GM19395 (cell line): ENCODE data around the gene ALAD.
"Not testable (repeated sequence)": the region's sequence is repeated elsewhere in the genome, so short reads cannot be mapped to it uniquely, and the experiment has no call there.

ENCODE experiments used
- ATAC-seq: cut with Tn5 transposase; IDR thresholded peaks from one replicate; pipeline ENCODE4 v1.9.1; 2021; ENCODE audit warnings: mild to moderate bottlenecking, moderate library complexity; ENCODE audit not compliant: unreplicated experiment

Gene ALAD

DNA sequence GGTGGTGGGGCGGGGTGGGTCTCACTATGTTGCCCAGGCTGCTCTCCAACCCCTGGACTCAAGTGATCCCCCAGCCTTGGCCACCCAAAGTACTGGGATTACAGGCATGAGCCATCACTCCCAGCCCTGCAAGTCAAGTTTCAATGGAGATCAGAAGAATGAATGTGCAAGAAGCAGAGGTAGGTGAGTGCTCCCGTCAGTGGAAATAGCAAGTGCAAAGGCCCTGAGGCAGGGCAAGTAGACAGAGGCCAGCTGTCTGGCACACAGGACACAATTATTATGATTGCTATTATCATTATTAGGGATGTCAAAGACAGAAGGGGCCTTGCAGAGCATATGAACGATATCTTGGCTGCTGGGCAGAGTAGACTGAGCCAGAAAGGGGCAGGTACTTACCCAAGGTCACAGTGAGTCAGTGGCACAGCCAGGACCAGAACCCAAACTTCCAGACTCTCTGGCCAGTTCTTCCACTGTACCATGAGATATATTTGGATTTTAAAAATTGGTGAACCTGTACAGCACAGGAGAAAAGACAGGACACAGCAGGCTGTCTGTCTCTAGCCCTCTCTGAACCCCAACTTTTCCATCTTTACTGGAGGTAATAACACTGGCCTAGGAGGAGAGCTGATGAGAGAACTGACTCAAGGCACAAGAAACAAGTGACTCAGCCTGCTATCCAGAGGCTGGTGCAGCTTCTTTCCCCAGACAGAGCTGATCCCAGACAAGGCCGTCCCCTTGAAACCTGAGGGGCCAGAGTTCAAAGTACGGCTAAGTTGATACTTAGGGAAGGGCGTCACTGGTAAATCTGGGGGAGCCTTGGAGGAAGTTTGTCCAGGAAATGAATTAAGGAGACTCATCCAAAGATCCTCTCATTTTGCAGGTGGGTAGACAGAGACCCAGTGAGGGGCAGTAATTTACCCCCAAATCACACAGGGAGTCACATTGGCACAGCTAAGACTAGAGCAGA lies 25.7 kb downstream of the ALAD start:
- no peak for ATAC-seq

DNA sequence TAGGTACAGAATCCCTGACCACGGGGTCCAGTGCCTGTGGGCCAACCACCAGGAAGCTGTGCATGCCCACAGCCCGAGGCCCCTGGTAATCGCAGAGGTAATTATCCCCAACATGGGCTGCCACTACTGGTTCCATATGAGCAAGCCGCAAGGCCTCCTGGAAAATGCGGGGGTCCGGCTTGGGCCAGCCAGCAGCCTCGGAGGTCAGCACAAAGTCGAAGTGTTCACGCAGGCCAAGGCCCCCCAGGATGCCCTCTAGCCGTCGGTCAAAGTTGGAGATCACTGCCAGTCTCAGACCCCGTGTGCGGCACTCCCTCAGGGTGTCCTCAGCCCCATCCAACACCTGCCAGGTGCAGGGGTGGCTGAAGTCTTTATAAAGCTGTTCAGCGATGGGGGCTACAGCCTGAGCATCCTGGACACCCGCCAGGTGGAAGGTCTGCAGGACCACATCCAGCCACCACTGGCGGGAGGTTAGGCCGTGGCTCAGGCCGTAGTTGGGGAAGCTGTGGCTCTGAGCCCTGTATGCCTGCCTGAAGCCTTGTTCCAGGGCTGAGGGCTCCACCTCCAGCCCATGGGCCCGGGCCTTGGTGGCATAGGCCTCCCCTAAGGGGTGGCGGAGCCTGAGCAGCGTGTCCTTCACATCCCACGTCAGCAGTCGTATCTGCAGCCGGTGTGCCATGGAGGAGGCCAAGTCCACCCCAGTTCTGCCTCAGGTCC lies 27.2 kb downstream of the ALAD start:
- ATAC-seq = no peak

DNA sequence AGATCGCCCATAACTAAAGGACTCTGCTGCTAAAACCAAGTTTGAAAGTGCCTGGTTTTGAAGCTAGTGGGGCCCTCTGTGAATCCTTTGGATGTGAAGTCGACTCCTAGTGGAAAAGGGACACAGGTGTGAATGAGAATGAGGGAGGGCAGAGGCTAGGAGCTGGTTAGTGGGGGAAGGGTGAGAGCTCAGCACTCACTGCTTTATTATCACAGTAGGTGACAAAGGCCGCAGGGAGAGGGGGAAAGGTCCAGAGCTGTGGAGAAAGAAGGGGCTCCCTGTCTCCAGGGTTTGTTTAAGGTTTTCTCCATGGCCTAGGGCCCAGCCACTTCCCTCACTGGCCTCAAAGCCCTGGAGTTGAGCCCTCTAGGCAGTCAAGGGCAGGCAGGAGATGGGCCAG lies 27.8 kb downstream of the ALAD start:
- no peak for ATAC-seq

DNA sequence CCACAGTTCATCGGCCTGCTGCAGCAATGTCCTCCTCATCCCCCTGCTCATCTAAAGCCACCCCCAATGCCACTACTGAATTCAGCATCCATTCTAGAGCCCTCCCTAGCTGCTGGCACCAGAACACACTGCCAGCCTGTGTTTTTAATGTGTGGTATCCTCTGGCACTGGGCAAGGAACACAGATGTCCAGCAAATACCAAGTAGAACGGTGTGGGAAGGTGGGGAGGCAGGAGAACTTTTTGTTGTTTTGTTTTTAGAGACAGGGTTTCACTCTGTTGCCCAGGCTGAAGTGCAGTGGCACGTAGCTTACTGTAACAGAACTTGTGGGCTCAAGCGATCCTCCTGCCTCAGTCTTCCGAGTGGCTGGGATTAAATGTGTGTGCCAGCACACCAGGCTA lies 29.0 kb downstream of the ALAD start:
- ATAC-seq = no peak

DNA sequence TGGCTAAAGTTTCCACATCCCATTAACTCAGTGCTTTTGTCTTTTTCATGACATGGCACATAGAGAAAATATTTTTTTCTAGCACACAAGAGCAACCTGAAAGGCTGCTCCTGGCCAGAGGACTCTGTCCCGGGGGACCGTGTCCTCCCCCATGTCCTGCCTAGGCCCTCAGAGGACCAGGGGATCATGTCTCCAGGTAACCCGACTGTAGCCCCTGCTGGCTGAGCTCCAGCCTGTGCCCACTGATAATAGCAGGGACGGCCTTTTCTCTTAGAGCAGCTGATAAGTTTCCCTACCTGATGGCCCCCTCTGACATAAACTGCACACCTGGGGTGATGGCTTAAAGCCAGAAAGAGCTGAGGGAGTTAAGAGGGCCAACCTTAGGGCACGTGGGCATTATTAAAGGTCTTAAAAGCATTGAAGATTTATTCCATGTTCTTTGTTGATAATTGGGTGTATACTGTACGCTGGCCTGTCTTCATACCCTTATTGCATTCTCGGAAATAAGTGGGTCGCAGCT lies 30.2 kb downstream of the ALAD start:
- ATAC-seq = no peak

DNA sequence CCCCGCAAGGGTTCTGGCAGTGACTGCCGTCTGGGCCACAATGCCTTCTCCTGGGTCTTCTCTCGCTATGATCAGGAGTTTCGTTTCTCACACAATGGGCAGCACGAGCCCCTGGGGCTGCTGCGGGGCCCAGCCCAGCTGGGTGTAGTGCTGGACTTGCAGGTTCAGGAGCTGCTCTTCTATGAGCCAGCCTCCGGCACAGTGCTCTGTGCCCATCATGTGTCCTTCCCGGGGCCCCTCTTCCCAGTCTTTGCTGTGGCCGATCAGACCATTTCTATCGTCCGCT lies 31.3 kb downstream of the ALAD start:
- ATAC-seq = no peak

DNA sequence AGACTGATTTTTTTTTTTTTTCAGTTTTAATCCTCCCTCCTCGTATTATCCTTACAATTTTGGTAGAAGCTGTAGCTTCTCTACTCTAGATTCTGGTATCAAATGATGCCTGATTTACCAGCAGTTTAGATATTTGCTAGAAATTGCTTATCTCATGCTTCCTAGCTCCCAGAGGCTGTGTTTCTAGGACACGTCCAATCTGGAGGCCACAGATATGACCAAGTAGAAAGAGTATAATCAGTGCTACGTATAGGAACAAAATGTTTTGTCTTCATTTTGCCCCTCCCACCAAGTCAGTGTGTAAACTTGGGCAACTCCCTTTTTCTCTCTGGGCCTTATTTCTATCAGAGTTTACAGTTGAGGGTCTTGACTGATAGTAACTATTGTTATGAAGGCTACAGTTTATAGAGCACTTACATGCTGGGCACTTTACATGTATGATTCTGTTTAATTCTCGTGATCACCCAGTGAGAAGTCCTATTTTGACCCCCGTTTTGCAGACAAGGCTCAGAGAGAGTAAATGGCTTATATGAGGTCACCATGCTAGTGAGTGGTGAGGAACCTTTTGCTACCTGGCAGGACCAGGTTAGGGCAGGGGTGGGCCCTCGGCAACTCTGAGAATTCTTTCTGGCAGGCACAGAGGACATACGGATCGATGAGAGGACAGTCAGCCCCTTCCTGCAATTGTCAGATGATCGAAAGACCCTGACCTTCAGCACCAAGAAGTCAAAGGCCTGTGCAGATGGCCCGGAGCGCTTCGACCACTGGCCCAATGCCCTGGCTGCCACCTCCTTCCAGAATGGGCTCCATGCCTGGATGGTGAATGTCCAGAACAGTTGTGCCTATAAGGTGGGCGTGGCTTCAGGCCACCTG lies 31.9 kb downstream of the ALAD start:
- no peak for ATAC-seq

DNA sequence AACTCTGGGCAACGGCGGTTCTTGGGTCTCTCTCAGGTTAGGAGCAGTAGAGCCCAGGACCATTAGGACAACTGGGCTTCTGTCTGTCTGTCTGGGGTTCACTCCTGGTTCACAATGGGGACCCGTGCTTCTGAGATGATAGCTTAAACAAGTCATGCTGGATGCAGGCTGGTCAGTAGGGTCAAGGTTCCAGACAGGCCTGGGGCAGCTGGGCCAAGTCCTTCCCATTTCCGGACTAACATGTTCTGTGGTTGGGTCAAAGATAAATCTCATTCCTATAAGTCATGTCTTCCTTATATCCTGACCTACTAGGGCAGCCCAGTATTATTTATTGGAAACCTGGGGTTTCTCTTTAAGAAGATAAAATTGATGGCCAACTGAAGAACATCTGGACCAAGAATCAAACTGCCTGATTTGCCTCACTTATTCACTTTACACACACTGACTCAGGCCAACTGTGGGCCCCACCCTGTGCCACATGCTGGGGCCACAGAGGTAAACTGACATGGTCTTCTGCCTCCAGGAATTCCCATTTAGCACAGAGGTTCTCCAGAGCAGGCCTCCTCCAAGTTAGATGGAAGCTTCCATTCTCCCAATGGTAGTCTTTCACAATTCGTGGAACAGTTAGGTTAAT lies 32.6 kb downstream of the ALAD start:
- ATAC-seq = no peak

DNA sequence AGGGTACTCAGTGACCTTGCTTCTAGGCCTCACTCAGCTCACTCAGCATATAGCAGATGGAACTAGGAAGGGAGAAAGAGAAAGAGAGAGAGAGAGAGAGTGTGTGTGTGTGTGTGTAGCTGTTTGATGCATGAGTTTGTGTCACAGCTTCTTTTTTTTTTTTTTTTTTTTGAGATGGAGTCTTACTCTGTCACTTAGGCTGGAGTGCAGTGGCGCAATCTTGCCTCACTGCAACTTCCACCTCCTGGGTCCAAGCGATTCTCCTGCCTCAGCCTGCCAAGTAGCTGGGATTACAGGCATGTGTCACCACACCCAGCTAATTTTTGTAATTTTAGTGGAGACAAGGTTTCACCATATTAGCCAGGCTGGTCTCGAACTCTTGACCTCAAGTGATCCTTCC lies 35.4 kb downstream of the ALAD start:
- ATAC-seq = not testable (repeated sequence)

DNA sequence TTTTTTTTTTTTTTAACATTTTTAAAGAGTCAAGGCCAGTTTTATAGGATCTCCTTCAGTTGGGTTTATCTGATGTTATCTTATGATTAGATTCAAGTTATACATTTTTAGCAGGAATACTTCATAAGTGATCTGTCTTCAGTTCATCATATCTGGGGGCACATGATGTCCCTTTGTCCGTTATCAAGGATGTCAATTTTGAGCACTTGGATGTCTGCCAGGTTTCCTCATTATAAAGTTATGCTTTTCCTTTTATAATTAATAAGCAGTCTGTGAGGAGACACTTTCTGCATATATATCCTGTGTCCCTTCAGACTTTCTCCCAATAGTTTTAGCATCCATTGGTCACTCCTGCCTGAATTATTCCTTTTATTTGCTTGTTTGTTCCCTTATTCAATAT lies 36.1 kb downstream of the ALAD start:
- no peak for ATAC-seq

DNA sequence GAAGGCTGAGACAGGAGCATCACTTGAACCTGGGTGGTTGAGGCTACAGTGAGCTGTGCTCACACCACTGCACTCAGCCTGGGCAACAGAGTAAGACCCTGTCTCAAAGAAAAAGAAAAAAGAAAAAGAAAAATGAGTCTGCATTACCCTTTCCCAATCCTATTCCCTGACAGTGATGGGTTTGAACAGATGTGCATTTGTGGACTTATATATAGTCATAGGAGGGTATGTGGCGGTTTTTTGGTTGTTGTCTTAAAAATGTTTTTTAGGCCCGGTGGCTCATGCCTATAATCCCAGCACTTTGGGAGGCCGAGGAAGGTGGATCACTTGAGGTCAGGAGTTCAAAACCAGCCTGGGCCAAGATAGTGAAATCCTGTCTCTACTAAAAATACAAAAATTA lies 37.7 kb downstream of the ALAD start:
- no peak for ATAC-seq

DNA sequence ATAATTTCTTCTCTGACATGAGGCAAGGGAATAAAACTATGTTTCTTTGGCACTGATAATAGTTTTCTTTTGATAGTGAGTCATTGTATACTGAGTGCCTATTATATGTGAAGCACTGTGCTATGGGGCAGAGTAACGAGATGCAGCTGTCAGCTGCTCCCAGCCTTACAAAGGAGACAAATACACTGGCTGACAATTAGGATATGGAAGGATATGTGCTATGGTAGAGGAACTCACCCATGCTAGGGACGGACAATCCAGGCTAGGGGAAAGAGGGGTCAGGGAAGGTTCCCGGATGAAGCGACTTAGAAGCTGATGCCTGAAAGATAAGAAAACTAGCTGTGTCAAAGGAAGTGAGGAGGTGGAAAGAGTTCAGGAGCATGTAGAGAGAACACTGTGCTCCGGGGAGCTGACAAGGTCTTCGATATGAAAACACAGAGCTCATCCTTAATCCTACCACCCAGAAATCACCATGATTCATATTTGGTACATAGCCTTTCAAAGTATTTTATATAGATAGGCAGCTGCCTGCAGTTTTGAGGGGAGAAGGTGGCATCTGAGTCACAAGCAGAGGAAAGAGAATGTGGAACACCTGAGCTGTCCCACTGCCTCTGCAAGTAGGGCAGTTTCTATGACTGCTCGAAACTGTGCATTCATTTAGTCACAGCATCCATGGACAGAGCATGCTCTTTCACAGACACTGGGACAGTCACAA lies 39.6 kb downstream of the ALAD start:
- ATAC-seq = no peak

DNA sequence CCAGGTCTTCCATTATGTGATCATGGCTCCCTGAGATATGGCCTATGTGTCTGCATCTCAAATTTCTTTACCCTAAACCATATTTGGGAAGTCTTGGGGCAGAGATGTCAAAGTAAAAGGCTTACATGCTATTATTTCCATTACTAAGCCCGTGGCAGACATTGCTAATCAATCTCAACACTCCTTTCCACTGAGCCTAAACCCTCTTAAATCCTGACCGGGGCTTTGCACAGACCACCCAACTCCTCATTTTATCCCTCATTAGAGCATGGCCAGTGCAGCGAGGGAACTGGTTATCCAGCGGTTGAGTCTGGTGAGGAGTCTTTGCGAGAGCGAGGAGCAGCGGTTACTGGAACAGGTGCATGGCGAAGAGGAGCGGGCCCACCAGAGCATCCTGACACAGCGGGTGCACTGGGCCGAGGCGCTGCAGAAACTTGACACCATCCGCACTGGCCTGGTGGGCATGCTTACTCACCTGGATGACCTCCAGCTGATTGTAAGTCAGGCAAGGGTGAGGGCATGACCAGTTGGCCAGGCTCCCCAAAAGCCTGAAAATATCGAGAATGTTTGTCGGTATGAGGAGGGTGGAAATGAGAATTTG lies 40.7 kb downstream of the ALAD start:
- no peak for ATAC-seq

DNA sequence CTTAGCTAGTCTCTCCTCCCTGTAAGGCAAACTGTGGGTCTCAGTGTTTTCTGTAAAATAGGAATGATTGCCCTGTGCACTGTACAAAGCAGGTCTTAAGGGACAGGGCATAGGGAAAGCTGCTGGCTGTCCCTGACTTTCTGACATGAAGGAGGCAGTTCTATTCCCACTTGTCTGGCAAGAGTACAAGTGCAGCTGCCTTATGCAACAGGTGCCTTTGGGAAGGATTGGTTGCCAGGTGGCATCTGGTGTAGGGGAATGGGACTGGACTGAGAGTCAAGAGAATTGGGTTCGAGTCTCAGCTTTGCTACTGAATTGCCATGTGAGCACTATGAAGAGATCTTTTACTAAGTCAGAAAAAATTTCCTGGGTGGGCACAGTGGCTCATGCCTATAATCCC lies 41.7 kb downstream of the ALAD start:
- no peak for ATAC-seq

DNA sequence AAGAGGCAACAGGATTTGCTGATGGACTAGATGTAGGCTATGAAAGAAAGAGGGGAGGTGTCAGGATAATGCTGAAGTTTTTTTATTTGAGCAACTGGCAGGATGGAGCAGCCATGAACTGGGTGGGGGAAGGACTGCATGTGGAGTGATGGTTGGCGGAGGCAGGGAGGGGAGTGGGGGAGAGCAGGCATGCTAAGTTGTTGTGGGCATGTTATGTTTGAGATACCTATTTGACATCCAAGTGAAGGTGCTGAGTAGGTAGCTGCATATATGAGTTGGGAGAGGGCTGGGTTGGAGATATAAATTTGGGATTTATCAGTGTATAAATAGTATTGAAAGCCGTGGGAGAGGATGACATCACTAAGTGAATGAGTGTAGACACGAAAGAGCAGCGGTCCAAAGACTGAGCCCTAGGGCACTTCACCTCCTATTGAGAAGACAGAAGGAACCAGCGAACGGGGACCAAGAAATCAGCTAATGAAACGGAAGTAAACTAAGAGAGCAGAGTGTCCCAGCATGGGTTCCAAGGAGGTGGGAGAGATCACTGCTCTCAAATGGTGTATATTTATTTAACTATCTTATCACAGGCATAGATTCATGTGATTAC lies 44.3 kb downstream of the ALAD start:
- ATAC-seq = no peak

DNA sequence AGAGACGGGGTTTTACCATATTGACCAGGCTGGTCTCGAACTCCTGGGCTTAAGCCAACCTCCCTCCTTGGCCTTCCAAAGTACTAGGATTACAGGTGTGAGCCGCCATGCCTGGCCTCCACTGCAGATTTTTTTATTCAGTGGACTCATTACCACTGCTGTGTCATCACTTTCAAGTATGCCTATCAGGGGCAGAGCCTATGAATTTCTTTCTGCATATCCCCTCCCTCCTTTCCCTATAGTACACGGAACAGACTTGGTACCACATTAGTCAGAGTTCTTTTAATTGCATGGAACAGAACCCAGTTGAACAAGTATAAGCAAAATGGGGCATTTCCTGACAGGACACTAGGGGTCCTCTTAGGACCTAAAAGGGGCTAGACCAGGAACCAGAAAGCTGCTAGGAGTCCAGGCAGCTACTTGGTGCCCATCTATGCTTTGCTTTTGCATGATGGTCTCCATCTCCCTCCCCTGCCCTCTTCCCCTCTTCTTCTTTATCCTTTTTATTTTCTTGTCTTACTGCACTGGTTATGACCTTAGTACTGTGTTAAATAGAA lies 46.0 kb downstream of the ALAD start:
- no peak for ATAC-seq

DNA sequence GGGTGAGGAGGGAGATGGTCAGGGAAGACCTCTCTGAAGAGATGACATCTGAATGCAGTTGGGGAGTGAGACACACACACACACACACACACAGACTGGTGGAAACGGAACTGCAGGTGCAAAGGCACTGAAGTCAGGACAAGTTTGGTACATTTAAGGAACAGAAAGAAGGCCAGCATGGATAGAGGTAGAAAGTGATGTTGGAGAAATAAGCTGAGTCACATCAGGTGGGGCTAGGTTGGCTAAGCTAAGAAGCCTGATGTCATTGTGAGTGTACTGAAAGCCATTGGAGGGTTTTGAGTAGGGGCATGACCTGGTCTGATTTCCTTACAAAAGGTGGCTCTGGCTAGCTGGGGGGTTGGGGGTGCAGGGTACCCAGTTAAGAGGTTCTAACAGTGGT lies 48.7 kb downstream of the ALAD start:
- no peak for ATAC-seq

DNA sequence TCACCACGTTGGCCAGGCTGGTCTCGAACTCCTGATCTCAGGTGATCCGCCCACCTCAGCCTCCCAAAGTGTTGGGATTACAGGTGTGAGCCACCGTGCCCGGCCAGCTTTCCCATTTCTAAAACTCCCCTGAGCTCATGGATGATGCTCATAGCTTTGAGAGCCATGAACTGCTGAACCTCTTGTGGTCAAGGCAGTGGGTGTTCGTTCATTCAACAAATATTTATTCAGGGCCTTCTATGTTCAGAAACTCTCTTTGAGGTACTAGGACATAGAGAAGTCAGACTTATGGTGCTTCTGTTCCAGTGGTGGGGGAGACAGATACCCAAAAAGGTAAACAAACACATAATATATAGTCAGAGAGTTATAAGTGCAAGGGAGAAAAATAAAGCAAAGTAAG lies 49.1 kb downstream of the ALAD start:
- ATAC-seq = no peak

DNA sequence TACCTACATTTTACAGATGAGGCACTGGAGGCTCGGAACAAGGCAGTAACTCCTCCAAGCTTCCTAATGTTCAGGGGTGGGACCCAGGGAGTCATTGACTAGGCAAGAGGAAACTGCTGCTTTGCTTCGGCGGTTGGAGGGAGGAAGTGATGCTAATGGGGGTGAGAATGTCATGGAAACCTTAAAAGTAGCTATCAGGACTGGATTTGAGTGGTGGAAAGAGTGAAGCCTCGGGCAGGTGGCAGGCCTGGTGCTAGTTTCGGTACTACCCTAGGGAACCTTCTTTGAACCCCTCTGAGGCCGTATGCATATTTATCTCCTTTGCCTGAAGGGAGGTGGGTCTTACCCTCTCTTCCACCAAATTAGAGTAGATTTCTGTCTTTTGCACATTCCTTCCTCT lies 50.1 kb downstream of the ALAD start:
- peak; percentile 41 for ATAC-seq
